Left ventricle myocardium inferior (tissue), 1 donor: ENCODE measurements around the gene CPSF6. TPM values are rescaled to one million over a fixed set of nuclear protein-coding genes. Genes with fewer than 3 reads are reported as not detected.
"Not testable (repeated sequence)": the region's sequence is repeated elsewhere in the genome, so short reads cannot be mapped to it uniquely, and the experiment has no call there.

ENCODE experiments used
- DNase-seq: peaks from one replicate; pipeline ENCODE4 v3.0.0-alpha.2; 2020
- H3K27ac ChIP-seq: fragments of 200-600 bp; replicated peaks from 2 replicates; pipeline ENCODE4 v1.8.0; 2021
- H3K27me3 ChIP-seq: fragments of 200-600 bp; 2 replicates; pipeline ENCODE4 v1.8.0; 2021; ENCODE audit warnings: low read depth
- H3K36me3 ChIP-seq: fragments of 200-600 bp; 2 replicates; pipeline ENCODE4 v1.8.0; 2021
- H3K4me1 ChIP-seq: fragments of 200-600 bp; 2 replicates; pipeline ENCODE4 v1.8.0; 2021
- H3K4me3 ChIP-seq: fragments of 200-600 bp; 2 replicates; pipeline ENCODE4 v1.8.0; 2021; ENCODE audit warnings: mild to moderate bottlenecking, moderate library complexity
- H3K9me3 ChIP-seq: fragments of 200-600 bp; replicated peaks from 2 replicates; pipeline ENCODE4 v1.8.0; 2021
- intact Hi-C: fragments of 100-400 bp; cut with micrococcal nuclease; formaldehyde crosslinking; loops from one replicate; pipeline ENCODE4 v1.11.0; 2022
- total RNA-seq: library from RNA; stranded (reverse); fragmentation: NEBNext Ultra II Directional; extraction: Animal tissue kit (Norgen Biotek cat#: 25700); gene quantifications from one replicate; pipeline ENCODE4 v1.2.1, GENCODE V29; 2021
- TF ChIP-seq, protein P1 (sequence below): fragments of 200-600 bp; IDR thresholded peaks from 2 replicates; pipeline ENCODE4 v1.8.0; 2021; ENCODE audit warnings: antibody characterized with exemption, mild to moderate bottlenecking, borderline replicate concordance
- donor health status: DM: no; HTN: yes; CAD: no; lungs with severe emphysema.

The CPSF6 gene
- total RNA-seq, 1 donor from 2014 or later: 28.6 TPM

DNA sequence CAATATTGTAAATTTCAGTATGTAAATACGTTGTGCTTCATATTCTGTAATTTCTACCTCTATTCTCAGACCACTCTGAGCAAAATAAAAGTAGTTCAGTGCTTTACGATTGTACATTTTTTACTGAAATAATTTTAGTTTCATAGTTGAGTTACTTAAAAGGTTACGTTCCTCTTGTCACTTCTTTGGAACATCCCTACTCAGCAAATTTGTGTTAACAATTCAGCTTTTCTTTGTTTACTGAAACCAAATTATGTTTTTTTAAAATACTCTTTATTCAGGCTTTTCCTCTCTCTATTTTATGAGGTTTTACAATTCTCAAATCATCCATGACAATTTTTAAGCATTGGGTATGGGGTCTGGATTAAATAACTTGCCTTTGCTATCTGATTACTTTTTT, 25.8 kb downstream of the CPSF6 start:
- TF ChIP-seq, protein P1, sequence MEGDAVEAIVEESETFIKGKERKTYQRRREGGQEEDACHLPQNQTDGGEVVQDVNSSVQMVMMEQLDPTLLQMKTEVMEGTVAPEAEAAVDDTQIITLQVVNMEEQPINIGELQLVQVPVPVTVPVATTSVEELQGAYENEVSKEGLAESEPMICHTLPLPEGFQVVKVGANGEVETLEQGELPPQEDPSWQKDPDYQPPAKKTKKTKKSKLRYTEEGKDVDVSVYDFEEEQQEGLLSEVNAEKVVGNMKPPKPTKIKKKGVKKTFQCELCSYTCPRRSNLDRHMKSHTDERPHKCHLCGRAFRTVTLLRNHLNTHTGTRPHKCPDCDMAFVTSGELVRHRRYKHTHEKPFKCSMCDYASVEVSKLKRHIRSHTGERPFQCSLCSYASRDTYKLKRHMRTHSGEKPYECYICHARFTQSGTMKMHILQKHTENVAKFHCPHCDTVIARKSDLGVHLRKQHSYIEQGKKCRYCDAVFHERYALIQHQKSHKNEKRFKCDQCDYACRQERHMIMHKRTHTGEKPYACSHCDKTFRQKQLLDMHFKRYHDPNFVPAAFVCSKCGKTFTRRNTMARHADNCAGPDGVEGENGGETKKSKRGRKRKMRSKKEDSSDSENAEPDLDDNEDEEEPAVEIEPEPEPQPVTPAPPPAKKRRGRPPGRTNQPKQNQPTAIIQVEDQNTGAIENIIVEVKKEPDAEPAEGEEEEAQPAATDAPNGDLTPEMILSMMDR: no peak

DNA sequence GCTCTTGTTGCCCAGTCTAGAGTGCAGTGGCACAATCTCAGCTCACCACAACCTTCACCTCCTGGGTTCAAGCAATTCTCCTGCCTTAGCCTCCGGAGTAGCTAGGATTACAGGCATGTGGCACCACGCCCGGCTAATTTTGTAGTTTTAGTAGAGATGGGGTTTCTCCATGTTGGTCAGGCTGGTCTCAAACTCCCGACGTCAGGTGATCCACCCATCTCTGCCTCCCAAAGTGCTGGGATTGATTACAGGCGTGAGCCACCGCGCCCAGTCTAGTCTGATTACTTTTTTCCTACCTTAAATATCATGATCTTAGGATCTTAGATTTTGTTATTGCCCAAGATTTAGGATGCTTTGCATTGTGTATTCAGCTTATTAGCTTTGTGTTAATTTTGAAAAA, 26.3 kb downstream of the CPSF6 start:
- H3K36me3 ChIP-seq: peaks cover 59% of the 10 kb centered on the region
- H3K9me3 ChIP-seq, H3K4me1 ChIP-seq, intact Hi-C loops, DNase-seq, H3K27ac ChIP-seq, H3K27me3 ChIP-seq, H3K4me3 ChIP-seq: not testable (repeated sequence)

More for the DNA sequence above, 25.8 kb downstream of the CPSF6 start:
- no peaks in the 10 kb centered on the region for H3K9me3 ChIP-seq
- no peaks in the 10 kb centered on the region for H3K27me3 ChIP-seq
- no peak overlapping the region for H3K4me3 ChIP-seq
- no peak for DNase-seq
- H3K4me1 ChIP-seq: no peaks in the 10 kb centered on the region
- no peak overlapping the region for H3K27ac ChIP-seq
- intact Hi-C loops: no loop called here
- H3K36me3 ChIP-seq: peaks cover 60% of the 10 kb centered on the region

DNA sequence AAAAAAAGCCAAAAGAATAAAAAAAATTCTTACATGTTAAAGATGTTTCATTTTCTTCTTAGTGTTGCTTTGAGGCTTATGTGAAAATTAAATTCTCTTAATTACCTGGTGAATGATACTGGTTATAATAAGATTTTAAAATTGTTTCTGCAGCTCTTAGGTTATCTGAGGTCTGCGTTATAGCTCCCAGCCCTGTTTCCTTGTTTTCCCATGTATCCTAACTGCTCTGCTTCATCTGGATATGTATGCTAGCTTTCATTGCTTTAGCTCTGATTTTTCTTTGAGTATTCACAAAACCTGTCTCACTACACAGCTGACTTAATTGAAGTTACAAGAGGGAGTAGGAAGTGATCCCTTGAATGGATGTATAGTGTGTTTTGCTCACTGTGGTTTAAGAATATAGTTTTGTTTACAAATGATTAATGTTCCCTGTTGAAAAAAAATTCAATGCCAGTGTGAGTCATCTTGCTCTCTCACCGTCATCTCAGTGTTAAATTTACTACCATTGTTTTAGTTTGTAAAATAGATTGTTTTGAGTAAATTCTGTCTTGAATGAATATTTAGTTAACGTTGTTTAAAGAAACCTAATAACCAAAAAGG, 26.8 kb downstream of the CPSF6 start:
- no peaks in the 10 kb centered on the region for H3K4me1 ChIP-seq
- no peaks in the 10 kb centered on the region for H3K27me3 ChIP-seq
- intact Hi-C loops: no loop called here
- H3K9me3 ChIP-seq: no peaks in the 10 kb centered on the region
- TF ChIP-seq, protein P1: no peak
- no peak overlapping the region for H3K27ac ChIP-seq
- no peak for DNase-seq
- H3K36me3 ChIP-seq: peaks cover 54% of the 10 kb centered on the region
- H3K4me3 ChIP-seq: no peak overlapping the region

DNA sequence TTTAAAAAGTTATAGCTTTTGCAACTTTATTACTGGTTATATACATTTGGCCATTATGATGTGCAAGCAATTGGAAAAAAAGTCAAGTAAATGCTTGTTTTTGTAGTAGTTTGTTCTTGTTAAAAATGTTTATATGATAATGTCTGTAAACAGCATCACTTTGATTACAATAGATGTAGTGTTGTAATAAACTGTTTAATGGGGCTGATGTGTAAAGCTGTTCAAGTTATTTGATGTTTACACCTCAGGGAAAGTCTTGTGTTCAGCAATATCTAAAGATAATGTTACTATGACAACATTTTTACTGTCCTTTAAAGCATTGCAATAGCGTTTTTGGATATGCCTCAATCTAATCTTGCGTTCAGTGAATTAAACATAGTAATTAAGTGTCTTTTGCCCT, 30.4 kb downstream of the CPSF6 start:
- DNase-seq: no peak
- intact Hi-C loops: no loop called here
- Histone ChIP-seq H3K27me3 (no peaks in the 10 kb centered on the region), H3K27ac (no peak overlapping the region), H3K4me3 (no peak overlapping the region), H3K4me1 (peaks cover 10% of the 10 kb centered on the region), H3K9me3 (no peaks in the 10 kb centered on the region), H3K36me3 (peaks cover 27% of the 10 kb centered on the region)
- TF ChIP-seq, protein P1: no peak

DNA sequence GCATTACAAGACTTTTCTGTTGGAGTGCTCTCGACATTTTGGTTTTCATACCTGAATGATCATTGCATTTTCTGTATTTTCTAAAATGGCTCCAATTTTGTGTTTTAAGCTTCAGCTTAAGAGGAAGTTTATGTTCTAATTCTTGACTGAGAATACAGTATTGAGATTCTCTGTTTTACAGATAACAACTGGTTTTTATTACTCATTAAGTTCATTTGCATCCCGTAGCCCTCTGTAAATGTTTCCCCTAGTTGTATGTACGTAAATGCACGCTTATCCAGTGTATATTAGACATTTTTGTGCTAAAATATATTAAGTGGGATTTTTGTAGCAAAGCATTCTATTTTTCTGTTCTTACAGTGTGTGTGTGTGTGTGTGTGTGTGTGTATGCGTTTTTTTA, 33.1 kb downstream of the CPSF6 start:
- Histone ChIP-seq H3K4me3 (no peak overlapping the region), H3K27me3 (no peaks in the 10 kb centered on the region), H3K27ac (no peak overlapping the region), H3K4me1 (peaks cover 23% of the 10 kb centered on the region), H3K36me3 (peaks cover 19% of the 10 kb centered on the region), H3K9me3 (no peaks in the 10 kb centered on the region)
- intact Hi-C loops: no loop called here
- TF ChIP-seq, protein P1: no peak
- DNase-seq: no peak

DNA sequence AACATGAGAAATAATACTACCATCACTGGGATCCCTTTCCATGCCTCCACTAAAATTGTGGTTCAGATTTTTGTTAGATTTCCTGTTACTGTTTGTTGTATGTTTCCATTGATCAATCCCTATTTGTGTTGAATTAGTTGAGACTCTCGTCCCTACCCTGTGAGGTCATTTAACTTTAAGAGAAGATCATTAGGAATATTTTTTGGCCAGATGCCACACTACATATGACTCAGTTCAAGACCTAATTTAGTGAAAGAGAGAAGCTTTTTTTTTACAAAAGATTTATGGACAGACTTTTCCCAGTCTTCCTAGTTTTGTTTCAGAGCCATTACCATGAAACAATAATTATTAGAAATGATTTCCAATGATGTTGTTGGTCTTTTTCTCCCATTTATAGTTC, 35.5 kb downstream of the CPSF6 start:
- no peak overlapping the region for H3K4me3 ChIP-seq
- intact Hi-C loops: no loop called here
- TF ChIP-seq, protein P1: no peak
- no peak for DNase-seq
- no peak overlapping the region for H3K27ac ChIP-seq
- peaks cover 23% of the 10 kb centered on the region for H3K4me1 ChIP-seq
- peaks cover 11% of the 10 kb centered on the region for H3K36me3 ChIP-seq
- no peaks in the 10 kb centered on the region for H3K27me3 ChIP-seq
- no peaks in the 10 kb centered on the region for H3K9me3 ChIP-seq
